DOHH2 (cell line): ENCODE results near the gene KRTAP15-1.

Source experiments
- CTCF ChIP-seq: fragments of 200-600 bp; sonication (generic); IDR thresholded peaks from one replicate; pipeline ENCODE4 v1.5.1; 2014; ENCODE audit warnings: antibody characterized with exemption, mild to moderate bottlenecking, low read depth, low read length; ENCODE audit not compliant: poor library complexity, severe bottlenecking
- EZH2phosphoT487 ChIP-seq: fragments of 200-600 bp; sonication (generic); IDR thresholded peaks from 2 replicates; pipeline ENCODE4 v1.6.1; 2017; ENCODE audit warnings: borderline replicate concordance, mild to moderate bottlenecking, antibody characterized with exemption, low read length, moderate library complexity, mixed read lengths

GRCh38 chr21:30479259-30479658, 39.2 kb downstream of the KRTAP15-1 start:
- no peak for TF ChIP-seq CTCF
- no peak for TF ChIP-seq EZH2phosphoT487
